NCI-H1436 treated with DMSO at 0.1 percent for 48 hours (cell line): ENCODE measurements around the gene VWF.

ENCODE experiments used
- DNase-seq: peaks from one replicate; lab custom pipeline; 2025; lab: John Stamatoyannopoulos, UW

Gene VWF

GRCh38 chr12:5977556-5977955 is 146.9 kb downstream of the VWF start:
- no peak for DNase-seq

GRCh38 chr12:5976711-5977110 is 147.8 kb downstream of the VWF start:
- no peak for DNase-seq

- no peak for DNase-seq
These were observed 148.3 kb downstream of the VWF start for GRCh38 chr12:5976196-5976595.

- DNase-seq: no peak
These were observed 150.9 kb downstream of the VWF start for GRCh38 chr12:5973461-5974115.

GRCh38 chr12:5972387-5972786 is 152.1 kb downstream of the VWF start:
- DNase-seq: no peak

- no peak for DNase-seq
These were observed 153.1 kb downstream of the VWF start for GRCh38 chr12:5971194-5971850.

- DNase-seq: no peak
These were observed 154.3 kb downstream of the VWF start for GRCh38 chr12:5969974-5970690.

- no peak for DNase-seq
These were observed 155.1 kb downstream of the VWF start for GRCh38 chr12:5969156-5969973.

GRCh38 chr12:5967645-5968415 is 156.6 kb downstream of the VWF start:
- DNase-seq: no peak

- no peak for DNase-seq
These were observed 157.9 kb downstream of the VWF start for GRCh38 chr12:5966486-5967095.

- DNase-seq: no peak
These were observed 158.5 kb downstream of the VWF start for GRCh38 chr12:5965950-5966383.

- DNase-seq: no peak
These were observed 159.3 kb downstream of the VWF start for GRCh38 chr12:5964913-5965900.

GRCh38 chr12:5963515-5963914 is 161.0 kb downstream of the VWF start:
- DNase-seq: no peak

GRCh38 chr12:5960783-5961182 is 163.7 kb downstream of the VWF start:
- DNase-seq: no peak

- DNase-seq: no peak
These were observed 167.5 kb downstream of the VWF start for GRCh38 chr12:5956987-5957386.

- DNase-seq: no peak
These were observed 169.8 kb downstream of the VWF start for GRCh38 chr12:5954661-5955060.

GRCh38 chr12:5953835-5954586 is 170.5 kb downstream of the VWF start:
- DNase-seq: no peak

GRCh38 chr12:5952031-5952430 is 172.4 kb downstream of the VWF start:
- DNase-seq: no peak

- no peak for DNase-seq
These were observed 175.8 kb downstream of the VWF start for GRCh38 chr12:5948696-5949095.
